Activated T-helper 2 cell treated with anti-CD3 and anti-CD28 coated beads, Interferon-gamma antibody, Interleukin-2, Interleukin-4, amounts not matched to agents 10 μg/mL and 5 μg/mL and 100 μg/mL, durations not matched to agents 14 hours and 24 hours and 36 hours (primary cell): ENCODE measurements around the gene CCNL2. TPM values are rescaled to one million over a fixed set of nuclear protein-coding genes. Genes with fewer than 3 reads are reported as not detected.

Source experiments
- DNase-seq: peaks from one replicate; pipeline ENCODE4 v3.0.0; 2021; ENCODE audit warnings: low spot score
- H3K27ac Mint-ChIP-seq: one replicate; pipeline ENCODE4 v1.8.0; 2021; ENCODE audit warnings: mixed read lengths
- H3K27me3 Mint-ChIP-seq: one replicate; pipeline ENCODE4 v1.8.0; 2021; ENCODE audit warnings: low read depth, mixed read lengths
- H3K36me3 Mint-ChIP-seq: one replicate; pipeline ENCODE4 v1.8.0; 2021; ENCODE audit warnings: low read depth, mixed read lengths
- H3K4me1 Mint-ChIP-seq: one replicate; pipeline ENCODE4 v1.8.0; 2021; ENCODE audit warnings: low read depth, mixed read lengths
- H3K4me3 Mint-ChIP-seq: one replicate; pipeline ENCODE4 v1.8.0; 2021; ENCODE audit warnings: low read depth, mild to moderate bottlenecking, moderate library complexity, mixed read lengths
- H3K9me3 Mint-ChIP-seq: one replicate; pipeline ENCODE4 v1.8.0; 2021; ENCODE audit warnings: mixed read lengths
- intact Hi-C: fragments of 100-400 bp; cut with micrococcal nuclease; formaldehyde crosslinking; loops from one replicate; pipeline ENCODE4 v1.15.1; 2023
- total RNA-seq: library from RNA; stranded (reverse); gene quantifications from 2 replicates; pipeline ENCODE4 v1.2.3, GENCODE V29; 2022

Gene CCNL2
- total RNA-seq, 1 donor from 2014 or later, result 123 TPM

GRCh38 chr1:1365875-1366698, 33.0 kb downstream of the CCNL2 start:
- Mint-ChIP-seq H3K27ac (no peak overlapping the region), H3K36me3 (no peaks in the 10 kb centered on the region), H3K4me3 (no peak overlapping the region), H3K9me3 (no peaks in the 10 kb centered on the region), H3K4me1 (no peaks in the 10 kb centered on the region), H3K27me3 (peaks cover 4% of the 10 kb centered on the region)
- no peak for DNase-seq
- intact Hi-C loops, result no loop called here

GRCh38 chr1:1364266-1364665, 34.9 kb downstream of the CCNL2 start:
- Mint-ChIP-seq H3K4me1 (peaks cover 2% of the 10 kb centered on the region), H3K27ac (no peak overlapping the region)

GRCh38 chr1:1361982-1362423, 37.1 kb downstream of the CCNL2 start:
- Mint-ChIP-seq H3K27ac (no peak overlapping the region), H3K36me3 (no peaks in the 10 kb centered on the region), H3K4me1 (peaks cover 6% of the 10 kb centered on the region), H3K27me3 (peaks cover 18% of the 10 kb centered on the region), H3K9me3 (no peaks in the 10 kb centered on the region), H3K4me3 (no peak overlapping the region)
- intact Hi-C loops, result no loop called here
- DNase-seq, result no peak

More at GRCh38 chr1:1364266-1364665, 34.9 kb downstream of the CCNL2 start:
- intact Hi-C loops, result no loop called here
- no peaks in the 10 kb centered on the region for H3K36me3 Mint-ChIP-seq
- no peak overlapping the region for H3K4me3 Mint-ChIP-seq
- no peak for DNase-seq
- H3K9me3 Mint-ChIP-seq, result no peaks in the 10 kb centered on the region
- peaks cover 11% of the 10 kb centered on the region for H3K27me3 Mint-ChIP-seq

- no peak for DNase-seq
- Mint-ChIP-seq H3K9me3 (no peaks in the 10 kb centered on the region), H3K36me3 (no peaks in the 10 kb centered on the region), H3K27me3 (peaks cover 18% of the 10 kb centered on the region), H3K27ac (no peak overlapping the region), H3K4me1 (peaks cover 6% of the 10 kb centered on the region), H3K4me3 (no peak overlapping the region)
- intact Hi-C loops, result no loop called here
These were observed 37.7 kb downstream of the CCNL2 start for GRCh38 chr1:1361233-1361981.

- Mint-ChIP-seq H3K9me3 (no peaks in the 10 kb centered on the region), H3K4me3 (no peak overlapping the region), H3K27ac (no peak overlapping the region), H3K36me3 (no peaks in the 10 kb centered on the region), H3K27me3 (peaks cover 18% of the 10 kb centered on the region), H3K4me1 (peaks cover 6% of the 10 kb centered on the region)
- intact Hi-C loops, result no loop called here
- DNase-seq, result no peak
These were observed 38.5 kb downstream of the CCNL2 start for GRCh38 chr1:1360506-1361169.

GRCh38 chr1:1359664-1360468, 39.3 kb downstream of the CCNL2 start:
- H3K27ac Mint-ChIP-seq, result no peak overlapping the region
- intact Hi-C loops, result no loop called here
- no peaks in the 10 kb centered on the region for H3K36me3 Mint-ChIP-seq
- peaks cover 18% of the 10 kb centered on the region for H3K27me3 Mint-ChIP-seq
- H3K4me3 Mint-ChIP-seq, result no peak overlapping the region
- H3K9me3 Mint-ChIP-seq, result no peaks in the 10 kb centered on the region
- H3K4me1 Mint-ChIP-seq, result peaks cover 6% of the 10 kb centered on the region
- DNase-seq, result no peak

- Mint-ChIP-seq H3K4me1 (peaks cover 6% of the 10 kb centered on the region), H3K27me3 (peaks cover 18% of the 10 kb centered on the region), H3K27ac (no peak overlapping the region), H3K4me3 (no peak overlapping the region), H3K9me3 (no peaks in the 10 kb centered on the region), H3K36me3 (no peaks in the 10 kb centered on the region)
- no peak for DNase-seq
- intact Hi-C loops, result no loop called here
These were observed 39.8 kb downstream of the CCNL2 start for GRCh38 chr1:1359308-1359663.

GRCh38 chr1:1358433-1359271, 40.5 kb downstream of the CCNL2 start, which contains the start of gene MXRA8:
Gene MXRA8 (minus strand): TSS chr1:1358555. CDS start chr1:1358504, 51 bp downstream.
- intact Hi-C loops, result no loop called here
- no peak within 1 kb of the TSS for H3K27ac Mint-ChIP-seq
- H3K36me3 Mint-ChIP-seq, result no peaks in the 10 kb centered on the region
- H3K27me3 Mint-ChIP-seq, result peaks cover 20% of the 10 kb centered on the region
- DNase-seq, result no peak
- peaks cover 6% of the 10 kb centered on the region for H3K4me1 Mint-ChIP-seq
- H3K9me3 Mint-ChIP-seq, result no peaks in the 10 kb centered on the region
- no peak within 1 kb of the TSS for H3K4me3 Mint-ChIP-seq

GRCh38 chr1:1357871-1358432, 41.2 kb downstream of the CCNL2 start:
- H3K27ac Mint-ChIP-seq, result no peak overlapping the region
- peaks cover 6% of the 10 kb centered on the region for H3K4me1 Mint-ChIP-seq
- H3K36me3 Mint-ChIP-seq, result no peaks in the 10 kb centered on the region
- no peaks in the 10 kb centered on the region for H3K9me3 Mint-ChIP-seq
- intact Hi-C loops, result no loop called here
- H3K4me3 Mint-ChIP-seq, result no peak overlapping the region
- no peak for DNase-seq
- peaks cover 22% of the 10 kb centered on the region for H3K27me3 Mint-ChIP-seq

- Mint-ChIP-seq H3K4me1 (peaks cover 6% of the 10 kb centered on the region), H3K4me3 (no peak overlapping the region), H3K36me3 (no peaks in the 10 kb centered on the region), H3K27ac (no peak overlapping the region), H3K9me3 (no peaks in the 10 kb centered on the region), H3K27me3 (peaks cover 29% of the 10 kb centered on the region)
- DNase-seq, result no peak
- intact Hi-C loops, result no loop called here
These were observed 42.2 kb downstream of the CCNL2 start for GRCh38 chr1:1356796-1357401.

GRCh38 chr1:1356166-1356795, 42.9 kb downstream of the CCNL2 start:
- H3K36me3 Mint-ChIP-seq, result no peaks in the 10 kb centered on the region
- peaks cover 6% of the 10 kb centered on the region for H3K4me1 Mint-ChIP-seq
- H3K27ac Mint-ChIP-seq, result no peak overlapping the region
- no peaks in the 10 kb centered on the region for H3K9me3 Mint-ChIP-seq
- H3K27me3 Mint-ChIP-seq, result peaks cover 29% of the 10 kb centered on the region
- no peak for DNase-seq
- intact Hi-C loops, result no loop called here
- no peak overlapping the region for H3K4me3 Mint-ChIP-seq
